K562 (cell line): Measurements from ENCODE around the gene NOTCH1.

Experiments used
- ZNF197 ChIP-seq: fragments of 200-800 bp; sonication (Bioruptor generic); IDR thresholded peaks from 2 replicates; pipeline ENCODE4 v1.6.1; 2016; ENCODE audit warnings: low read depth, missing genetic modification characterization, missing compliant biosample characterization
- TF ChIP-seq, protein P1 (sequence below): fragments of 450-650 bp; formaldehyde crosslinking; IDR thresholded peaks from 2 replicates; pipeline ENCODE4 v1.4.0; 2020; ENCODE audit warnings: mild to moderate bottlenecking, moderate library complexity

DNA sequence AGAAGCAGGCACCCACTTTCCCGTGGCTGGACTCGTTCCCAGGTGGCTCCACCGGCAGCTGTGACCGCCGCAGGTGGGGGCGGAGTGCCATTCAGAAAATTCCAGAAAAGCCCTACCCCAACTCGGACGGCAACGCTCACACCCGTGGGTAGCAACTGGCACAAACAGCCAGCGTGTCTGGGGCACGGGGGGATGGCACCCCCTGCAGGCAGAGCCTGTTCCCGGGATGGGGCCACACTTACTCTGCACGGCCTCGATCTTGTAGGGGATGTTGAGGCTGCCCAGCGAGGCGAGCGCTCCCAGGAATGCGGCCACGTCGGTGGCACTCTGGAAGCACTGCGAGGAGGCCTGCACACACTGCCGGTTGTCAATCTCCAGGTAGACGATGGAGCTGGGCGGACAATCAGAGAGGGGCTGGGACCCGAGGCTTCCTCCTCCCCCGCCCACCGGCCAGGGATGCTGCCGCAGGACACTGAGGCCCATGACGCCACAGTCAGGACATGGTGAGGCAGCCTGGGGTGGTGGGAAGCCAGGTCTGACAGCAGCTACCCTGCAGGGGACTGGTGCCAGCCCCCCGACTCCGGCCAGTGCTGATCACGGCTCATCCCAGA lies 42.8 kb downstream of the NOTCH1 start:
- no peak for TF ChIP-seq ZNF197 (CRISPR knock-in tag)
- TF ChIP-seq, protein P1, sequence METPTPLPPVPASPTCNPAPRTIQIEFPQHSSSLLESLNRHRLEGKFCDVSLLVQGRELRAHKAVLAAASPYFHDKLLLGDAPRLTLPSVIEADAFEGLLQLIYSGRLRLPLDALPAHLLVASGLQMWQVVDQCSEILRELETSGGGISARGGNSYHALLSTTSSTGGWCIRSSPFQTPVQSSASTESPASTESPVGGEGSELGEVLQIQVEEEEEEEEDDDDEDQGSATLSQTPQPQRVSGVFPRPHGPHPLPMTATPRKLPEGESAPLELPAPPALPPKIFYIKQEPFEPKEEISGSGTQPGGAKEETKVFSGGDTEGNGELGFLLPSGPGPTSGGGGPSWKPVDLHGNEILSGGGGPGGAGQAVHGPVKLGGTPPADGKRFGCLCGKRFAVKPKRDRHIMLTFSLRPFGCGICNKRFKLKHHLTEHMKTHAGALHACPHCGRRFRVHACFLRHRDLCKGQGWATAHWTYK (CRISPR knock-in tag) = no peak
